GM12875 (cell line): ENCODE data around the gene CROCC.

Source experiments
- H3K4me3 ChIP-seq: one replicate; pipeline ENCODE4 v1.5.1; 2011; ENCODE audit warnings: low read depth, low read length, control low read depth
- TF ChIP-seq, protein P1 (sequence below): IDR thresholded peaks from 2 replicates; pipeline ENCODE4 v1.5.1; 2011; ENCODE audit warnings: low read depth, mild to moderate bottlenecking, control low read depth, inconsistent platforms, low read length, moderate library complexity, borderline replicate concordance; ENCODE audit not compliant: insufficient read depth

CROCC gene

DNA sequence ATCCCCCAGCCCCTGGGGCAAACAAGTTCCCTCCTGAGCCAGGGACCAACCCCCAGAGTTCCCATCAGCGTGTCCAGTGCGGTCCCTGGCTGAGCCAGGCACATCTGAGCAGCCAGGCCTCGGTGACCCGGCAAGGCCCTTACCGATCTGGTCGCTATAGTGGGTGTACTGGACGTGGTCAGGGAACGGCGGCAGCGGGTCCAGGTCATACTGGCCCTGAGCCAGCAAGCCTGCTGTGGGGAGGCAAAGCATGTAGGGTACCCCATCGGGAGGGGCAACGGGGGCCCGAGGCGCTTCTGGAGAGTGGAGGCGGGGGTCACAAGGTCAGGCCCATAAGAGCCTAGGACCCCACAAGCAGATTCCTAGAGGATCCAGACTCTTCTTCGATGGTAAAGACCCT, 55.2 kb downstream of the CROCC start:
- TF ChIP-seq, protein P1, sequence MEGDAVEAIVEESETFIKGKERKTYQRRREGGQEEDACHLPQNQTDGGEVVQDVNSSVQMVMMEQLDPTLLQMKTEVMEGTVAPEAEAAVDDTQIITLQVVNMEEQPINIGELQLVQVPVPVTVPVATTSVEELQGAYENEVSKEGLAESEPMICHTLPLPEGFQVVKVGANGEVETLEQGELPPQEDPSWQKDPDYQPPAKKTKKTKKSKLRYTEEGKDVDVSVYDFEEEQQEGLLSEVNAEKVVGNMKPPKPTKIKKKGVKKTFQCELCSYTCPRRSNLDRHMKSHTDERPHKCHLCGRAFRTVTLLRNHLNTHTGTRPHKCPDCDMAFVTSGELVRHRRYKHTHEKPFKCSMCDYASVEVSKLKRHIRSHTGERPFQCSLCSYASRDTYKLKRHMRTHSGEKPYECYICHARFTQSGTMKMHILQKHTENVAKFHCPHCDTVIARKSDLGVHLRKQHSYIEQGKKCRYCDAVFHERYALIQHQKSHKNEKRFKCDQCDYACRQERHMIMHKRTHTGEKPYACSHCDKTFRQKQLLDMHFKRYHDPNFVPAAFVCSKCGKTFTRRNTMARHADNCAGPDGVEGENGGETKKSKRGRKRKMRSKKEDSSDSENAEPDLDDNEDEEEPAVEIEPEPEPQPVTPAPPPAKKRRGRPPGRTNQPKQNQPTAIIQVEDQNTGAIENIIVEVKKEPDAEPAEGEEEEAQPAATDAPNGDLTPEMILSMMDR, result no peak
- no peak overlapping the region for H3K4me3 ChIP-seq

DNA sequence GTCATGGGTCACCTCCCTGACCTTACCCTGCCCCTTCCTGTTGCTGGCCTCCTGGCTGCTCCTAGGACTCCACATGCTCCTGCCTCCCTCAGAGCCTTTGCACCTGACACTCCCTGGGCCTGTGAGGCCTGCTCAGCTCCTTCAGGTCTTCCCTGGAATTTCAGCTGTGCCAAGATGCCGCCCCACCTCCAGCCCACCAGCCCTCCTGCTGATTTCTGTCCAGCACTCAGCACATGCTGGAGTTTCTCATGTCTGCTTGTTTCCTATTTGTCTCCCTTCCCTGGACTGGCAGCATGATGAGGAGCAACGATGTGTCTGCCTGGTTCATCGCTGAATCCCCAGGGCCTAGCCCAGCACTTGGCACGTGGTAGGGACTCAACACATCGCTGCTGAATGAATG, 55.6 kb downstream of the CROCC start:
- no peak overlapping the region for H3K4me3 ChIP-seq
- TF ChIP-seq, protein P1, result no peak

DNA sequence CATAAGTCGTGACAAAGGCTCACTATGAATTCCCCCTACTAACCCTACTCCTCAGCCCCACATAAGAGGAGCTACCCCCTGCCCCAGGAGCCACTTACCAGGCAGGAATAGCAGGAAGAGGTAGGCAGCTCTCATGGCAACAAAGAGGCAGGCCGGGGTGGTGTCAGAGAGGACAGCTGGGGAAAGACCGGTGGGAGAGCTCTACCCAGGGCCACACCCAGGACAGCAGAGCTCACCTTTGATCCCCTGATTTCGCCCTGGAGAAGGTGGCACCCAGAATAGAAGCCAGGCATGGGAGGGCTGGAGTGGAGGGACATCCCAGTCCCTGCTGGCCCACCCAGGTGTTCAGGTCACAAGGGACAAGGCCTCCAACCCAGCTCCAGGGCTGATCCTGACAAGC, 56.4 kb downstream of the CROCC start:
- TF ChIP-seq, protein P1, result no peak
- no peak overlapping the region for H3K4me3 ChIP-seq

DNA sequence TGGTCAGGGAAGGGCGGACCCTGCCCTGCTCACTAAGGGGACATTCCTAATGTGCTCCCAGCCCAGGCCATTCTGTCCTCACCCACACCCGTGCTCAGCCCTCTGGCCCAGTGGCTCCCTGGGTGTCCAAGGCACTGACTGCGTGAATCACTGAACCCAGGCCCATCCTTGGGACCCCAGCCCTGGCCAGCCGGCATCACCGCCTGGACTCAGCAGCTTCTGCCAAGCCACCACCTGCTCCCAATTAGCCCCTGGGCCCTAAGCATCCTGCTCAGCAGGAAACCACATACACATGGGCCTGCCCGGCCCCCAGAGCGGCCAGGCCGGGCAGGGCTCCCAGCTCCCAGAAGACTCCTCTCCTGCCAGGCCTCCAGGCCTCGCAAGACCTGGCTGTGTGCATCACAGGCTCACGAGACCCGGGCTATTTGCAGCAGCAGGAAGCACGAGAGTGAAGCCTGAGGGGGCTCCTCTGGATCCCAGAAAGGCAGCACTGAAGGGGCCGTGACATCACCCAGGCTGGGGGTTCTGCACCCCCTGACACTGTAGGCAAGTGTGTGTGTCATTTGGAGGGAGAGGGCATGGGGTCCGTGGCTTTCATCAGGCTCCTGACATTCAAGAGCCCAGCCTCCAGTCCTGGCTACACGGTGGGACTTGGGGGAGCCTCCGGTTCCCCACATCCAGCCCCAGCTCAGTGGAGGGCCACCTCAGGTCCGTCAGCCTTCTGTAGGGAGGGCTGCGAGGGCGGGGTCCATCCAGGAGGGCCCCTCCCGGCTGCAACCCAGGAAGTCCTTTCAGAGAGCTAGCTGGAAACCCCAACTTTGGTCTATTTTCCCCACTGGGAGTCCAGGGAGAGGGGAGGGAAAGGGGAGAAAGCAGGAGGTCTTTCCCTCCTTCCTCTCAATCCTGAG, 57.1 kb downstream of the CROCC start:
- TF ChIP-seq, protein P1, result no peak
- no peak overlapping the region for H3K4me3 ChIP-seq

DNA sequence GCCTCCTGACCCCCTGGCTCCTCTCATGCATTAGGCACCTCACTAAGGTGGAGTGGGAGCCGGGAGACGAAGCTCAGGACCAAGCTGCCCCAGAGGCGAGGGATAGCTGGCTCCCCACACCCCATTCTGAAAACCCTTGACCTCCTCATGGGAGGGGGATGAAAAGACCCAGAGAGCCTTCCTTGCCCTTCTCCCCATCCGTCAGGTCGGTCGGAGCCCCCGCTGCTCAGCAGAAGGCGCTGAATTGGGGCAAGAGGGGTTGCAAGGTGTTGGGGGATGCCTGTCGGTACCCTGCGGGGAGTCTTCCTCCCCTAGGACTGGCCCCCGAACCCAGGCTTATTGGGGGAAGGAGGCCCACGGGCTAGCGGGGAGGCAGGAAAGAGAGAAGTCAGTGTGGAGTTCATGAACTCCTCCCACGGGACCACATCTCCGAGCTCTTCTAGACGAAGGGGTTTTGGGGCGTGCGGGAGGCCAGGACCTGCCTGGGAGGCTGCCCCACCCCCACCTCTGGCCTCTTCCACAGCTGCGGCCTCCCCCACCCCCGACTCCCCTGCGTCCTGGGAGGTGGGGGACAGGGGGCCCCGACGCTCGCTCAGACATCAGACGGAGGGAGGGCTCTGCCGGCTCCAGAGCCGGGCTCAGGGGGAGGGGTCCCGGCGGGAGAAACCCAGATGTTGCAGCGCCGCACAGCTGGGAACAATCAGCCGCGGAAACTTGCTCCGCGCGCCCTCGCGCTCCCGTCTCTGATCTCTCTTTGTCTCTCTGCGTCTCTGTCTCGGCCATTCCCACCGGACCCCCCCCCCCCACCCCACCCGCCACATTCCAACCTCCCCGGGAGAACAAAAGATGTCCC, 58.0 kb downstream of the CROCC start:
- TF ChIP-seq, protein P1, result no peak
- no peak overlapping the region for H3K4me3 ChIP-seq

DNA sequence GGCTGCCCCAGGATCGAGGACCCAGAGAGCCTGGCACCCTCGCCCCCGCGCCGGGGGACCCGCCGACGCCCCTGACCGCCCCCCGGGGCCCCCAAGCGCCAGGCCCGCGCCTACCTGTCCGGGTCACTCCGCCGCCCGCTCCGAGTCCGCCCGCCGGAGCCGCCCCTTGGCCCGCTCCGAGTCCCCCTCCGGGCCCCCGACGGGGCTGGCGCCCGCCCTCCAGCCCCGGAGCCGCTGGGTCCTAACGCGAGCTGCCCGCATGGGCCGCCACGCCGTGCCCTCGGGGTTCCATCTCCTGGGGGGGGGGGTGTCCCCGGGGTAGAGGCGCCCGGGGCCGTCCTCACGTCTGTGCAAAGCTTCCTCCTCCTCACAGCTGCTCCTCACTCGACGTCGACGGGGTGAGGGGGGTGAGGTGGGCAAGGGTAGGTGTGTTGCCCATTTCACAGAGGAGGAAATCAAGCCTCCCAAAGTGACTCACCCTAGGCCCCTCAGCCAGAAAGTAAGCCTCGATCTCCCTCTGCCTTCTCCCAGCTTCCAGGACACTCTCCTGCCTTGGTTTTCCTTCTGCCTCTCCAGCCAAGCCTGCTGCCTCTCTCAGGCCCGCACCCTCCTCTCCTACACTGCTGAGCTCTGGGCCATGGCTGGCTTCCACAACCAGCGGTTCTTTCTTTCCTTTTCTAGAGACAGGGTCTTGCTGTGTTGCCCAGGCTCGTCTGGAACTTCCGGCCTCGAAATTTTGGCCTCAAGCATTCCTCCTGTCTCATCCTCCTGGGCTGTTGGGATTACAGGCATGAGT, 58.9 kb downstream of the CROCC start, which contains the start of gene MFAP2:
MFAP2 (minus strand) TSS at position 148 of the 796 bp plus-strand sequence. CDS start 2,347 bp downstream, outside the sequence.
- TF ChIP-seq, protein P1, result no peak
- H3K4me3 ChIP-seq, result no peak within 1 kb of the TSS
